SJCRH30 (cell line): ENCODE results near the gene LRRC46. TPM values are rescaled to one million over a fixed set of nuclear protein-coding genes. Genes with fewer than 3 reads are reported as not detected.

Source experiments
- DNase-seq, 2 experiments: peaks; one replicate each; pipeline ENCODE4 v3.0.0-alpha.2; 2015 to 2020
- H3K27ac ChIP-seq: fragments of 250-450 bp; sonication (Bioruptor Pico); 2 replicates; pipeline ENCODE4 v1.5.1; 2020; ENCODE audit warnings: mild to moderate bottlenecking, moderate library complexity
- H3K27me3 ChIP-seq: fragments of 250-450 bp; sonication (Bioruptor Pico); 2 replicates; pipeline ENCODE4 v1.5.1; 2020; ENCODE audit warnings: mild to moderate bottlenecking, moderate library complexity
- H3K36me3 ChIP-seq: fragments of 250-450 bp; sonication (Bioruptor Pico); 2 replicates; pipeline ENCODE4 v1.5.1; 2020; ENCODE audit warnings: mild to moderate bottlenecking, moderate library complexity
- H3K4me1 ChIP-seq: fragments of 250-450 bp; sonication (Bioruptor Pico); 2 replicates; pipeline ENCODE4 v1.5.1; 2020; ENCODE audit warnings: mild to moderate bottlenecking, moderate library complexity
- H3K4me3 ChIP-seq: fragments of 250-450 bp; sonication (Bioruptor Pico); 2 replicates; pipeline ENCODE4 v1.5.1; 2020; ENCODE audit warnings: mild to moderate bottlenecking, moderate library complexity
- H3K9me3 ChIP-seq: fragments of 250-450 bp; sonication (Bioruptor Pico); replicated peaks from 2 replicates; pipeline ENCODE4 v1.5.1; 2020; ENCODE audit warnings: mild to moderate bottlenecking, moderate library complexity
- total RNA-seq: library from RNA; depleted of rRNA; stranded (reverse); fragments of >200 nt; shearing (Covaris generic); gene quantifications from 2 replicates; pipeline ENCODE4 v1.2.3, GENCODE V29; 2014

LRRC46 gene
- total RNA-seq, 1 experiment from 2014 or later: 0.34 TPM

GRCh38 chr17:47836601-47837000 is 5.1 kb downstream of the LRRC46 start:
- Histone ChIP-seq H3K4me3 (no peak overlapping the region), H3K27me3 (no peaks in the 10 kb centered on the region), H3K4me1 (peaks cover 2% of the 10 kb centered on the region), H3K36me3 (no peaks in the 10 kb centered on the region), H3K27ac (no peak overlapping the region), H3K9me3 (no peaks in the 10 kb centered on the region)
- no peak for DNase-seq

GRCh38 chr17:47837401-47838039 is 6.0 kb downstream of the LRRC46 start:
- no peak overlapping the region for H3K4me3 ChIP-seq
- H3K9me3 ChIP-seq: no peaks in the 10 kb centered on the region
- no peaks in the 10 kb centered on the region for H3K27me3 ChIP-seq
- H3K27ac ChIP-seq: no peak overlapping the region
- H3K4me1 ChIP-seq: peaks cover 8% of the 10 kb centered on the region
- DNase-seq: no peak
- H3K36me3 ChIP-seq: no peaks in the 10 kb centered on the region

GRCh38 chr17:47838636-47839035 is 7.2 kb downstream of the LRRC46 start:
- Histone ChIP-seq H3K27ac (no peak overlapping the region), H3K4me1 (peaks cover 12% of the 10 kb centered on the region)

GRCh38 chr17:47839071-47839470 is 7.6 kb downstream of the LRRC46 start:
- Histone ChIP-seq H3K27ac (no peak overlapping the region), H3K4me1 (peaks cover 12% of the 10 kb centered on the region), H3K36me3 (no peaks in the 10 kb centered on the region), H3K4me3 (no peak overlapping the region), H3K9me3 (no peaks in the 10 kb centered on the region), H3K27me3 (no peaks in the 10 kb centered on the region)
- no peak for DNase-seq

More at GRCh38 chr17:47838636-47839035, 7.2 kb downstream of the LRRC46 start:
- no peaks in the 10 kb centered on the region for H3K9me3 ChIP-seq
- H3K36me3 ChIP-seq: no peaks in the 10 kb centered on the region
- no peak for DNase-seq
- H3K4me3 ChIP-seq: no peak overlapping the region
- H3K27me3 ChIP-seq: no peaks in the 10 kb centered on the region

- H3K27ac ChIP-seq: no peak overlapping the region; the same call in 1 of the 2 replicates
- peak overlapping the region; percentile 73 for H3K4me3 ChIP-seq
- peaks cover 12% of the 10 kb centered on the region for H3K4me1 ChIP-seq
- peaks cover 10% of the 10 kb centered on the region; the same call in 1 of the 2 replicates for H3K27me3 ChIP-seq
- H3K9me3 ChIP-seq: no peaks in the 10 kb centered on the region
- no peak for DNase-seq
- no peaks in the 10 kb centered on the region for H3K36me3 ChIP-seq
These were observed 8.7 kb downstream of the LRRC46 start for GRCh38 chr17:47840001-47840741.

- peak within 1 kb of the TSS; percentile 73 for H3K4me3 ChIP-seq
- H3K4me1 ChIP-seq: peaks cover 12% of the 10 kb centered on the region
- H3K9me3 ChIP-seq: no peaks in the 10 kb centered on the region
- peaks cover 17% of the 10 kb centered on the region; the same call in 1 of the 2 replicates for H3K27me3 ChIP-seq
- peak; percentile 89 to 93 for DNase-seq
- peak within 1 kb of the TSS; percentile 8; the same call in 1 of the 2 replicates for H3K27ac ChIP-seq
- no peaks in the 10 kb centered on the region for H3K36me3 ChIP-seq
These were observed 9.4 kb downstream of the LRRC46 start, which contains the start of gene SCRN2 for GRCh38 chr17:47840742-47841487. Gene SCRN2 (minus strand): TSS chr17:47841273. CDS start chr17:47840843, 430 bp downstream.

- DNase-seq: no peak
- Histone ChIP-seq H3K4me3 (peak overlapping the region; percentile 73), H3K27ac (no peak overlapping the region), H3K9me3 (no peaks in the 10 kb centered on the region), H3K36me3 (no peaks in the 10 kb centered on the region), H3K4me1 (peaks cover 12% of the 10 kb centered on the region), H3K27me3 (peaks cover 25% of the 10 kb centered on the region; the same call in 1 of the 2 replicates)
These were observed 10.2 kb downstream of the LRRC46 start for GRCh38 chr17:47841488-47842291.

- Histone ChIP-seq H3K27me3 (peaks cover 36% of the 10 kb centered on the region; the same call in 1 of the 2 replicates), H3K4me3 (no peak overlapping the region), H3K27ac (no peak overlapping the region), H3K36me3 (no peaks in the 10 kb centered on the region), H3K4me1 (peaks cover 12% of the 10 kb centered on the region), H3K9me3 (no peaks in the 10 kb centered on the region)
- no peak for DNase-seq
These were observed 11.9 kb downstream of the LRRC46 start for GRCh38 chr17:47843391-47843730.

- H3K36me3 ChIP-seq: no peaks in the 10 kb centered on the region
- H3K4me1 ChIP-seq: peaks cover 12% of the 10 kb centered on the region
- no peak overlapping the region for H3K4me3 ChIP-seq
- H3K27ac ChIP-seq: no peak overlapping the region
- DNase-seq: no peak
- no peaks in the 10 kb centered on the region for H3K9me3 ChIP-seq
- peaks cover 43% of the 10 kb centered on the region for H3K27me3 ChIP-seq
These were observed 12.8 kb downstream of the LRRC46 start for GRCh38 chr17:47844227-47844626.

GRCh38 chr17:47844814-47845715 is 13.6 kb downstream of the LRRC46 start:
- Histone ChIP-seq H3K9me3 (no peaks in the 10 kb centered on the region), H3K36me3 (no peaks in the 10 kb centered on the region), H3K27ac (no peak overlapping the region), H3K27me3 (peaks cover 52% of the 10 kb centered on the region), H3K4me3 (no peak overlapping the region), H3K4me1 (peaks cover 12% of the 10 kb centered on the region)
- DNase-seq: no peak

GRCh38 chr17:47845716-47846075 is 14.2 kb downstream of the LRRC46 start:
- H3K36me3 ChIP-seq: no peaks in the 10 kb centered on the region
- DNase-seq: no peak
- no peak overlapping the region for H3K27ac ChIP-seq
- peaks cover 58% of the 10 kb centered on the region for H3K27me3 ChIP-seq
- peaks cover 12% of the 10 kb centered on the region for H3K4me1 ChIP-seq
- no peak overlapping the region for H3K4me3 ChIP-seq
- H3K9me3 ChIP-seq: no peaks in the 10 kb centered on the region

- no peak for DNase-seq
- H3K27ac ChIP-seq: no peak overlapping the region
These were observed 15.4 kb downstream of the LRRC46 start for GRCh38 chr17:47846716-47847340.

More at GRCh38 chr17:47846716-47847340, 15.4 kb downstream of the LRRC46 start:
- H3K4me1 ChIP-seq: peaks cover 8% of the 10 kb centered on the region
- no peaks in the 10 kb centered on the region for H3K36me3 ChIP-seq
- peaks cover 63% of the 10 kb centered on the region for H3K27me3 ChIP-seq
- H3K4me3 ChIP-seq: no peak overlapping the region
- no peaks in the 10 kb centered on the region for H3K9me3 ChIP-seq
